Immature natural killer cell (primary cell): ENCODE measurements around the gene PSG1. TPM values are rescaled to one million over a fixed set of nuclear protein-coding genes. Genes with fewer than 3 reads are reported as not detected.
"Not testable (repeated sequence)": the region's sequence is repeated elsewhere in the genome, so short reads cannot be mapped to it uniquely, and the experiment has no call there.

ENCODE experiments used
- DNase-seq, 3 donors: peaks; one replicate each; pipeline ENCODE4 v3.0.0; 2022; ENCODE audit warnings: mixed read lengths in 1 of 3
- H3K27ac Mint-ChIP-seq, 6 donors: one replicate each; pipeline ENCODE4 v1.8.0; 2020; ENCODE audit warnings: mixed read lengths in 6 of 6, mild to moderate bottlenecking in 5 of 6, inconsistent platforms in 4 of 6, moderate library complexity in 3 of 6
- H3K27me3 Mint-ChIP-seq, 3 donors: one replicate each; pipeline ENCODE4 v1.8.0; 2020 to 2021; ENCODE audit warnings: low read depth in 3 of 3, mild to moderate bottlenecking in 3 of 3, mixed read lengths in 3 of 3, moderate library complexity in 3 of 3, inconsistent platforms in 1 of 3
- H3K36me3 Mint-ChIP-seq, 3 donors: one replicate each; pipeline ENCODE4 v1.8.0; 2020; ENCODE audit warnings: mixed read lengths in 3 of 3, inconsistent platforms in 2 of 3, mild to moderate bottlenecking in 2 of 3
- H3K4me1 Mint-ChIP-seq, 2 donors: one replicate each; pipeline ENCODE4 v1.8.0; 2020; ENCODE audit warnings: inconsistent platforms in 2 of 2, mild to moderate bottlenecking in 2 of 2, mixed read lengths in 2 of 2, moderate library complexity in 1 of 2
- H3K4me3 Mint-ChIP-seq, 5 donors: one replicate each; pipeline ENCODE4 v1.8.0; 2020; ENCODE audit warnings: mild to moderate bottlenecking in 5 of 5, mixed read lengths in 5 of 5, inconsistent platforms in 3 of 5, moderate library complexity in 3 of 5
- H3K9me3 Mint-ChIP-seq, 6 donors: one replicate each; pipeline ENCODE4 v1.8.0; 2020; ENCODE audit warnings: mild to moderate bottlenecking in 6 of 6, mixed read lengths in 6 of 6, inconsistent platforms in 4 of 6, moderate library complexity in 3 of 6
- polyA plus RNA-seq, 3 donors: library from polyadenylated mRNA; unstranded; fragments of 300-500 nt; fragmentation: Illumina TruSeq; gene quantifications; one replicate each; pipeline ENCODE4 v1.2.3, GENCODE V29; 2021

Gene PSG1
- polyA plus RNA-seq, 3 donors from 2014 or later = not detected

GRCh38 chr19:42899674-42900073 is 20.2 kb upstream of the PSG1 start:
- not testable (repeated sequence) for H3K36me3 Mint-ChIP-seq, H3K4me3 Mint-ChIP-seq, H3K27ac Mint-ChIP-seq, H3K4me1 Mint-ChIP-seq, DNase-seq, H3K9me3 Mint-ChIP-seq
- H3K27me3 Mint-ChIP-seq = peaks cover 5 to 11% (median 5%) of the 10 kb centered on the region in 3 donors

- not testable (repeated sequence) for DNase-seq, H3K4me3 Mint-ChIP-seq, H3K27ac Mint-ChIP-seq, H3K9me3 Mint-ChIP-seq, H3K36me3 Mint-ChIP-seq, H3K4me1 Mint-ChIP-seq
- H3K27me3 Mint-ChIP-seq = peaks cover 5 to 11% (median 5%) of the 10 kb centered on the region in 3 donors
Observed at GRCh38 chr19:42899110-42899509, 19.6 kb upstream of the PSG1 start.

- not testable (repeated sequence) for DNase-seq, H3K9me3 Mint-ChIP-seq, H3K36me3 Mint-ChIP-seq, H3K27ac Mint-ChIP-seq, H3K4me1 Mint-ChIP-seq, H3K4me3 Mint-ChIP-seq
- H3K27me3 Mint-ChIP-seq = peaks cover 5 to 11% (median 5%) of the 10 kb centered on the region in 3 donors
Observed at GRCh38 chr19:42898656-42899055, 19.1 kb upstream of the PSG1 start.

DNA sequence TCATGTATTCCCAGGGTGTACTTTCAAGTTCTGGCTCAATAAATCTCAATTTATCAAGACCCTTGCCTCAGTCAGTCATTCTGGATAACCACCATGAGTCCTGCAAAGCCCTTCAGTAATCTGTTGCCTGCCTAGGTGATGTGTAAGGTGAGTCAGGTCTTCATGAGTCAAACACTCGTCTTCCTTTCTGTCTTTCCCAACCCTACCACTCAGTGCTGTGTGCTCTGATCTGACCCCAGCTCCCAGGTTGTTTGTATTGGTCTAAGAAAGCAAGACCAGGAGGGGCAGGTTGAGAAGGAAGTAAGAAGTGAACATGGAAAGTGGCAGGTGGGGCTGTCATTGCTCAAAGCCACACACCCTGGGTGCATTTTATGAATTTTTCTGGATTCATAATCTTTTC is 18.2 kb upstream of the PSG1 start:
- not testable (repeated sequence) for H3K27ac Mint-ChIP-seq, H3K27me3 Mint-ChIP-seq, DNase-seq, H3K4me3 Mint-ChIP-seq, H3K36me3 Mint-ChIP-seq, H3K4me1 Mint-ChIP-seq
- H3K9me3 Mint-ChIP-seq = peaks cover 0 to 13% (median 1%) of the 10 kb centered on the region in 6 donors

GRCh38 chr19:42890446-42890845 is 10.9 kb upstream of the PSG1 start:
- H3K27me3 Mint-ChIP-seq = peaks cover 2 to 10% (median 7%) of the 10 kb centered on the region in 3 donors
- H3K27ac Mint-ChIP-seq, H3K4me3 Mint-ChIP-seq, DNase-seq, H3K4me1 Mint-ChIP-seq, H3K36me3 Mint-ChIP-seq: not testable (repeated sequence)
- H3K9me3 Mint-ChIP-seq = peaks cover 0 to 16% (median 6%) of the 10 kb centered on the region in 6 donors

DNA sequence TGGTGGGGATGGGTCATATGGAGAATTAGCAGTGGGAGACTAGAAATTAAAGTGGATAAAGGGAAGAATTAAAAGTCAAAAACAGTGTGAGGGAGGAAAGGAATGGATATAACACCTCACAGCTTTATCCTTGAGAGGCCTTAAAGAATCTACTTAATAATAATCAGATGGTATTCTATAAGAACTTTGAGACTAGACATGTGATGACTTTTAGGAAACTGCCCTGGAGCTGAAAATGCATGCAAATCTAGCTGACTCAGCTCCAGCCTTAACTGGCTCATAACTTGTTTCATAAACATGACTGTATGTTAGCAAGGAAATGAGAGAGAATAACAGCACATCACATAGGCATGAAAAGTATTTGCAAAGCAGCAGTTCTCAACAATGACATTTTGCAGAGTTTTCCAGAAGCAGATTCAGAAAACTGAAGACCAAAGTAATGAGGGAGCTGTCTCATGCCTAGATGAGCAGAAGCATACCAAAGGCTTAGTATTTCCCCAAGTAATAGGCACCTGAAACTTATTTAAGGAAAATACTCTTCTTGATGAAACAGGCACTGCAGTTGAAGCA is 8.4 kb upstream of the PSG1 start:
- H3K4me1 Mint-ChIP-seq, H3K36me3 Mint-ChIP-seq, DNase-seq, H3K27ac Mint-ChIP-seq, H3K4me3 Mint-ChIP-seq: not testable (repeated sequence)
- H3K27me3 Mint-ChIP-seq = peaks cover 2 to 13% (median 9%) of the 10 kb centered on the region in 3 donors
- H3K9me3 Mint-ChIP-seq = peaks cover 0 to 11% (median 5%) of the 10 kb centered on the region in 6 donors

- not testable (repeated sequence) for H3K4me1 Mint-ChIP-seq, H3K9me3 Mint-ChIP-seq, H3K4me3 Mint-ChIP-seq, H3K27ac Mint-ChIP-seq, H3K27me3 Mint-ChIP-seq, H3K36me3 Mint-ChIP-seq, DNase-seq
Observed at GRCh38 chr19:42882730-42883129, 3.2 kb upstream of the PSG1 start.

DNA sequence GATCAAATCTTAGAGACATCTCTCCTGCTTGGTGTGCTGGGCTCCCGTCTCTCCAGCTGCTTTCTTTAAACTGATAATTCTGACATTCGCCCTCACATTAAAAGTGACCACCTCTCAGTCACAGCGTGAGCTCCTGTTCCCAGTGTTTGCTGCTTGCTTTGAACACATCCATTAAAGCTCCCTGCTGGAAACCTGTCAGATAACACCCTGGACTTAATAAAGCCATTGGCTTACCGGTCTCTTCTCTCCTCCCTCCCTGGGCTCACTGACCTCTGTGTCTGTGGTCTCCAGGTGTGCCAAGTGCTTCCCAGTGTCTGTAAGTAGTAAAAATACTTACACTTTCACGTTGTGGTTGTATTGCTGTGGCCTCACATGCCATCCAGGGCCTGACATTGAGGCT is 2.5 kb upstream of the PSG1 start:
- H3K27me3 Mint-ChIP-seq, H3K9me3 Mint-ChIP-seq, H3K36me3 Mint-ChIP-seq, H3K4me3 Mint-ChIP-seq, H3K4me1 Mint-ChIP-seq, DNase-seq, H3K27ac Mint-ChIP-seq: not testable (repeated sequence)

DNA sequence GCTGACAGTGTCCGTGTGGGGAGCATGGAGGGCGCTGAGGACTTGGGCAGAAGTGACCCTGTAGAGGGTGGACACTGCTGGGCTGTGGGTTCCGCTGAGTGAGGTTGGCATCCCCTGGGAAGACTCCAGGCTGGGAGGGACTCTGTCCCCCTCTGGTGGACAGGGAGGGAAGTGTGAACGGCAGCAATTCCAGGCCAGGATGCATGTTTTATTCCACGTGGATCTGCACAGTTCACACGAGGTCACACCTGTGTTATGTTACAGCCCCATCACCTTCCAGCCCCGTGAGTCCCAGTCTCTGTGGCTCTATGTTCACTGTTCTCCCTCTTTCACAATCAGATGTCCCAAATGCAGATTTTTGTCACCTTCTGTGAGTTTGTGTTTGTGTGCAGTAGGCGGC is 1.8 kb upstream of the PSG1 start:
- not testable (repeated sequence) for H3K27me3 Mint-ChIP-seq, H3K36me3 Mint-ChIP-seq, H3K27ac Mint-ChIP-seq, H3K4me1 Mint-ChIP-seq, DNase-seq, H3K9me3 Mint-ChIP-seq, H3K4me3 Mint-ChIP-seq

GRCh38 chr19:42880621-42881020 is 1.1 kb upstream of the PSG1 start:
- not testable (repeated sequence) for H3K4me1 Mint-ChIP-seq, H3K27ac Mint-ChIP-seq, H3K36me3 Mint-ChIP-seq, H3K27me3 Mint-ChIP-seq, DNase-seq, H3K4me3 Mint-ChIP-seq, H3K9me3 Mint-ChIP-seq

DNA sequence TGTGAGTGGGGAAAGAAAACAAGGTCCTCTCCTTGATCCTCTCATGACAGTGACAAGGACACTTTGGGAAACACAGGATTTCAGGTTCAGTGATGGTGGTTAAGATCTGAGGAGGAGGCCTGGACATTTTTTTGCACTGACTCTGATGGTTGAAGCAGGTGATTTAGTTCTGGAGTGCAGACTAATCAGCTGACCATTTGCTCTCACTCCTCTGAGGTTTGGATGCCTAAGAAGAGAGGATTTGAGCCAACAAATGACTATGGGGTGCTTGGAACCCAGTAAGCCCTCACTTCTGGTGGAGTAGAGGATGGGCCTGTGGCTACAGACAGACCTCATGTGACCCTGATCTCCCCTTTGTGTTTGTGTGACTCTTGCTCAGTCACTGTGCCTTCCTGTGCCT is 2.9 kb downstream of the PSG1 start:
- H3K9me3 Mint-ChIP-seq, H3K27ac Mint-ChIP-seq, H3K4me1 Mint-ChIP-seq, H3K27me3 Mint-ChIP-seq, H3K36me3 Mint-ChIP-seq, H3K4me3 Mint-ChIP-seq, DNase-seq: not testable (repeated sequence)

GRCh38 chr19:42875881-42876280 is 3.6 kb downstream of the PSG1 start:
- H3K9me3 Mint-ChIP-seq, H3K36me3 Mint-ChIP-seq, H3K4me3 Mint-ChIP-seq, H3K27me3 Mint-ChIP-seq, H3K4me1 Mint-ChIP-seq, DNase-seq: not testable (repeated sequence)
- peak overlapping the region in 1 of 6 donors; percentile 18 for H3K27ac Mint-ChIP-seq

DNA sequence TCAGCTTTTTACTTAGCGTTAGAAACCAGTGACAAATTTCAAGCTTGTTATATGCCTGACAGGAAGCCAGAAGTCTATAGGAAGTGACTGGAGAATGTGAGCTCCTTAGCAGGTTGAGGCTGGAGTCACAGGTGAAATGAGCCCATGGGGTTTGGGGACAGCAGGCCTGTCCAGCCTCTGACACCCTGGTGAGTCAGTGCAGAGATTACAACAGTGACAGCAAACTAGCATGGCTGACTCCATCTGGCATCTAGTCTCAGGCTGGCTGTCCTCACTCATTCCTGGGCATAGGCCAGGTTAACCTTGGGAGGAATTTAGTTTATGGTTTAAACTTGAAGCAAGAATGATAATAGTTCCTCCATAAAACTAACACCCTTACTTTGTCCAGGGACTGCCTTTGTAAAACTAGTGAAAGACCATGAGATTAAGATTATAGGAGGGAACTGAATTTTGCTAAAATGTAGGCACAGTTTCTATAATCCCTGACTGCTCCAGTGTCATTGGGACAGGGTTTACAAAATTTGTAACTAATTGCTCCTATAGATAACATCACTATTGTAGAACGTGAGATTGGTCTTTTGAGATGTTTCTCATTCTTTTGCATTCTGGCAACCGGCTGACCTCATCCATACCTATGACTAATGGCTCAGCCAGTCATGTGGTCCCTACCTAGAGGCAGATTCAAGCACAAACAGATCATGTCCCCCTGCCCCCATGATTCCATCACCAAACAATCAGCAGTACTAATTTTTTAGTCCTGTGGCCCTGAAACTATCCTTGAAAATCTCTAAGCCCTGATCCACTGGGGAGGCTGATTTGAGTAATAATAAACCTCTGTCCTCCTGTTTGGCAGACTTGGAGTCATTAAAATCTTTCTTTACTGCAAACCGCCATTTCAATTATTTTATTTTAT is 4.4 kb downstream of the PSG1 start:
- H3K36me3 Mint-ChIP-seq, H3K4me1 Mint-ChIP-seq, H3K27me3 Mint-ChIP-seq, H3K27ac Mint-ChIP-seq, H3K9me3 Mint-ChIP-seq, H3K4me3 Mint-ChIP-seq, DNase-seq: not testable (repeated sequence)

DNA sequence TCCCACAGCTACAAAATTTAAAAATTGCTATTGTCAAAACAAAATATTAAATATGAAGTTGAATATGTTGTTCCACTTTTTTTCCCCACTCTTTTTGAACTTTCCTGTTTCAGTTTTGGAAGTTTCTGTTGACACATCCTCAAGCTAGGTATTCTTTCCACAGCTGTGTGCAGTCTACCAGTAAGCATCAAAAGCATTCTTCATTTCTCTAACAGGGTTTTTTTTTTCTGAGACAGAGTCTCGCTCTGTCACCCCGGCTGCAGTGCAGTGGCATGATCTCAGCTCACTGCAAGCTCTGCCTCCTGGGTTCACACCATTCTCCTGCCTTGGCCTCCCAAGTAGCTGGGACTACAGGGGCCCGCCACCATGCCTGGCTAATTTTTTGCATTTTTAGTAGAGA is 5.4 kb downstream of the PSG1 start:
- not testable (repeated sequence) for DNase-seq, H3K4me1 Mint-ChIP-seq, H3K27me3 Mint-ChIP-seq, H3K36me3 Mint-ChIP-seq, H3K9me3 Mint-ChIP-seq, H3K27ac Mint-ChIP-seq, H3K4me3 Mint-ChIP-seq

DNA sequence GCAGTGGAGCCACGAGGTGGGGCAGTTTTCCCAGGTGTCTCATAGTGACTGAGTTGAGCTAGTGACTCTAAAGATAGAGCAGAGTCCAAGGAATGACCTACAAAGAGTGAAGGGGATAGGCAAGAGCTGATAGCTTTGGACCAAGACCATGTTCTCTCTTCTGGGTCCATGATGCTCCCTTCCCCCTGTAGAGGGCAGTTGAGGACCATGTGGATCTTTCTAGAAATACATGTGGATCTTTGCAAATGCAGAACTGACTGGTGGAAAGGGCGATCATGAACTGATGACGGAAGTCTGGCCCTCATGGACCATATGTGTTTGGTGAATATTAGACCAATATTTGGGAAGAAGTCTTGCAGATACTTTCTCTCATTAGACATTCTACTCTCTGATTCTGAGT is 6.9 kb downstream of the PSG1 start:
- no peak overlapping the region for H3K4me3 Mint-ChIP-seq
- no peaks in the 10 kb centered on the region for H3K36me3 Mint-ChIP-seq
- no peak for DNase-seq
- H3K27me3 Mint-ChIP-seq = peaks cover 0 to 4% (median 0%) of the 10 kb centered on the region in 3 donors
- no peak overlapping the region for H3K27ac Mint-ChIP-seq
- H3K9me3 Mint-ChIP-seq = no peaks in the 10 kb centered on the region
- H3K4me1 Mint-ChIP-seq = no peaks in the 10 kb centered on the region
